ENCODE data around the gene RRAGD.

RRAGD gene

DNA sequence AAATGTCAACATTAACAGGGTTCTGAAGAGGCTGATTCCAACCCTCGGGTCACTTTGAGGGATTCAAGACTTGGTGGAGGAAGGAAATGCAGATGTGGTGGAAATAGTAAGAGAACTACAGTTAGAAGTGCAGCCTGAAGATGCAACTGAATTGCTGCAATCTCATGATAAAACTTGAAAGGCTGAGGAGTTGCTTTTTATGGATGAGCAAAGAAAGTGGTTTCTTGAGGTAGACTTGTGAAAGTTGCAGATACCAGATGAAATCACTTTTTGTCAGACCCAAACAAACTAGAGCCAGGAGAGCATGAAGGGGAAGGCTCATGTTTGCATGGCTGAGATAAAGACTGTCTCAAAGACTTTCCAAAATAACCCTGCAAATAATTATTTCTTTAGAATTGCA lies 37.1 kb upstream of the RRAGD start:
- TF ChIP-seq, protein P1, sequence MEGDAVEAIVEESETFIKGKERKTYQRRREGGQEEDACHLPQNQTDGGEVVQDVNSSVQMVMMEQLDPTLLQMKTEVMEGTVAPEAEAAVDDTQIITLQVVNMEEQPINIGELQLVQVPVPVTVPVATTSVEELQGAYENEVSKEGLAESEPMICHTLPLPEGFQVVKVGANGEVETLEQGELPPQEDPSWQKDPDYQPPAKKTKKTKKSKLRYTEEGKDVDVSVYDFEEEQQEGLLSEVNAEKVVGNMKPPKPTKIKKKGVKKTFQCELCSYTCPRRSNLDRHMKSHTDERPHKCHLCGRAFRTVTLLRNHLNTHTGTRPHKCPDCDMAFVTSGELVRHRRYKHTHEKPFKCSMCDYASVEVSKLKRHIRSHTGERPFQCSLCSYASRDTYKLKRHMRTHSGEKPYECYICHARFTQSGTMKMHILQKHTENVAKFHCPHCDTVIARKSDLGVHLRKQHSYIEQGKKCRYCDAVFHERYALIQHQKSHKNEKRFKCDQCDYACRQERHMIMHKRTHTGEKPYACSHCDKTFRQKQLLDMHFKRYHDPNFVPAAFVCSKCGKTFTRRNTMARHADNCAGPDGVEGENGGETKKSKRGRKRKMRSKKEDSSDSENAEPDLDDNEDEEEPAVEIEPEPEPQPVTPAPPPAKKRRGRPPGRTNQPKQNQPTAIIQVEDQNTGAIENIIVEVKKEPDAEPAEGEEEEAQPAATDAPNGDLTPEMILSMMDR (IDR thresholded peaks at IDR 0.05), result no peak
- no peak for DNase-seq (ENCODE audit: low spot score)
- Histone ChIP-seq H3K4me3 (no peak overlapping the region), H3K27ac (no peak overlapping the region)

DNA sequence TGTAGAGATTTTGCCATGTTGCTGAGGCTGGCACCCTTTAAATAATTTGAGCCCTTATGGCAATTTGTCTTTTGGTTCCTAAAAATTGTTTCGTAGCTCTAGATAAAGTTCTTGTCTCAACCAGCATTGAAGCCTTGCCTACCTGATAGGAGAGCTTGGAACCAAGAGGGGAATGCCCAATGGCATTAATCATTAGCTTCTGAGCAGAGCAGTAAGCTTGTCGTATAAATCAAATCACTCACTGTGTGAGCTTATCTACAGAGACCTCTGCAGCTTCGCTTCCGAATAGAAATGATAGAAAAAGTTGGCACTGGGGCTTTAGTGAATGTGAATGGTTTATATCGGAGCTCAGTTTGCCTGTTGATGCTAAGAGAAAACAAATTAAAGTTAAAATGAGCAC lies 31.6 kb upstream of the RRAGD start:
- TF ChIP-seq, protein P1 (IDR thresholded peaks at IDR 0.05), result no peak
- no peak for DNase-seq (ENCODE audit: low spot score)
- no peak overlapping the region for H3K27ac ChIP-seq
- no peak overlapping the region for H3K4me3 ChIP-seq

DNA sequence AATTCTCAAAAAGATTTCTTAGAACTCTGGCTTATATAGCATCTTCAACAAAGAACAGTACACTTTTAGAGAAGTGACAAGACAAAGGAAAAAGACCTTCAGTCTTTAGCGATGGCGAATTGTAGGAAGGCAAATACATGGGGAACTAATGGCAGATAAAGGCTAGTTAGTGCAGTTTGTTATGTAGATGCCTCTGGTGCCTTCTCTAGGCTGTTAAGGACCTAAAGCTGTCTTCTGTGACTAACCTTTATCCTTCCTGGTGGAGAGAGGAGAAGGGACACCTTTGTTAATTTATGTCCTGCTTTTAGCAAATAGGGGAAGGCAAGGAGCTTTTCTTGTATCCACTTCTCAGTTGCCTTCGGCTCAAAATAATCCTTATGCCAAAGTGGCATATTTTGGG lies 28.1 kb upstream of the RRAGD start:
- TF ChIP-seq, protein P1 (IDR thresholded peaks at IDR 0.05), result no peak
- Histone ChIP-seq H3K27ac (no peak overlapping the region), H3K4me3 (no peak overlapping the region)
- DNase-seq (ENCODE audit: low spot score), result no peak

DNA sequence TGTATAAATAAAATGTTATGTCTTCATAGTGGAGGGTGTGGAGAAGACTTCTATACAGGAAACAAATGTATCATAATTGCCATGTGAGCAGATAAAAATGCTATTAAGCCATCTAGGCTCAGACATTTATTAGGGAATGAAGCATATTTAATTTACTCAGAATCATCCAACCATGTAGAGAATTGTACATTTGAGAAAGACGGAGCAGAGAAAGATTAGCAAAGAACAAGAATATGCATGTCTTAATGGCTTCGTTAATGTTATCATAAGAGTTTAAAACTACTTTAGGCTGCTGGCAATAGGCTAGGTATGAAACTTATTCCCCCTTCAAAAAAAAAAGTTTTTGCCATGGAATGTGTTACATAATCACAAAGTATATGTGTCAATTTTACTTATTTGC lies 26.9 kb upstream of the RRAGD start:
- DNase-seq (ENCODE audit: low spot score), result no peak
- no peak overlapping the region for H3K27ac ChIP-seq
- TF ChIP-seq, protein P1 (IDR thresholded peaks at IDR 0.05), result no peak
- H3K4me3 ChIP-seq, result no peak overlapping the region

DNA sequence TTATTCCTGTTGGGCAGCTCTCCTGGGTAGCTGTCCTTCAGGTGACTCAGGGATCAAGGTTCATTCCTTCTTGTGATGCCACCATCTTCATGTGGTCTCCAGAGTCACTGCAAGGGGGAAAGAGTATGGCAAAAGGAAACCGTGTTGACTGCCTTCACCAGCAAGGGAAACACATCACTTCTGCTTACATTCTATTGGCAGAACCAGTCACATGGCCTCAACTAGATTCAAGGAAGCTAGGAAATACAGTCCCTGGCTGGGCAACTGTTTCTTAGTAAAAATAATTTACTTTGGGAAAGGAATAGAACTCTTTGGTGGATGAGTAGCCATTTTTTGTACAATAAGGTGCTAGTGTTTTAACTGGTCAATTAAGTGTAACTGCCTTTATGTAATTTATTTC lies 26.2 kb upstream of the RRAGD start:
- TF ChIP-seq, protein P1 (IDR thresholded peaks at IDR 0.05), result no peak
- DNase-seq (ENCODE audit: low spot score), result no peak
- Histone ChIP-seq H3K4me3 (no peak overlapping the region), H3K27ac (no peak overlapping the region)

DNA sequence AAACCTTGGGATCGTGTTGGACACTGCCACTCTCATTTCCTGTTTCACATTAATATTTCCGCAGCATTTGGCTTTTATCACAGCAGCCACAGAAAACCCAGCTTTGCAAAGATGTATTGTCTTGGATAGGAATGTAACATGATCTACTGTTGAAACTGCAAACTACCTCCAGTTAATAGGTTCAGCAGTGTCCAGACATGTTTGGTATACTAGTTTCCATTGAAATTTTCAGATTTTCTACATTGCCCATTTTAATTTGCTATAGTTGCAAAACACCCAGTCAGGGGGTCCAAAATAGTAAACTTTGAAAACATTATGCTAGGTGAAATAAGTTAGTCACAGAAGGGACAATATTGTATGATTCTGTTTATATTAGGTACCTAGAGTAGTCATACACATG lies 24.2 kb upstream of the RRAGD start:
- Histone ChIP-seq H3K27ac (no peak overlapping the region), H3K4me3 (no peak overlapping the region)
- DNase-seq (ENCODE audit: low spot score), result no peak
- TF ChIP-seq, protein P1 (IDR thresholded peaks at IDR 0.05), result no peak

DNA sequence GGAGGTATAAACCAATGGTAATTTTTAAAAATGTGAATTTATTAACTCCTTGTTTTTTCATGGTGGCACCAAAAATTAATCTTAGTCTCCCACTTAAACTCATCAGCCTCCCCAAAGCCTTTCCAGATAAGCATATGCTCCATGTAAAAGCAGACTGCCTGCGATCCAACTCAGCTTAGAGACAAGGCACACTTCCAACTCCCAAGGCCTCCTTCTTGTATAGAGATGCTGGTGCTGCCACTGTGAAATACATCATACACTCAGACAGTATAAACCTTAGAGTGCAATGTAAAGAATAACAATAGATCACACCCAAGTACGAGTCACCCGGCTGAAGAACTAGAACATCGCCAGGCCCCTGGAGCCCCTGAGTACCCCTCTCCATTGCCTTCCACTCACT lies 22.9 kb upstream of the RRAGD start:
- Histone ChIP-seq H3K4me3 (no peak overlapping the region), H3K27ac (no peak overlapping the region)
- TF ChIP-seq, protein P1 (IDR thresholded peaks at IDR 0.05), result no peak
- DNase-seq (ENCODE audit: low spot score), result no peak
